MCF 10A (cell line): ENCODE results near the gene ZNF747. TPM values are rescaled to one million over a fixed set of nuclear protein-coding genes. Genes with fewer than 3 reads are reported as not detected.

Experiments used
- BruUV-seq: library from RNA; stranded (reverse); fragments of 400-500 nt; replicated peaks from 2 replicates; lab custom pipeline; 2021; lab: Mats Ljungman, UMichigan
- CTCF ChIA-PET: fragments of 300-600 bp; sonication (Branson Sonifier 250); formaldehyde crosslinking; extraction: SDS; loops from one replicate; lab custom pipeline; 2021; ENCODE audit warnings: antibody characterized with exemption, inconsistent platforms; lab: Yijun Ruan, JAX
- POLR2A ChIA-PET: fragments of 300-600, 350-650 bp; sonication (Branson Sonifier 250); formaldehyde crosslinking; extraction: SDS; loops from one replicate; lab custom pipeline; 2020; ENCODE audit warnings: antibody characterized with exemption, inconsistent platforms; lab: Yijun Ruan, JAX
- DNase-seq: peaks from one replicate; pipeline ENCODE4 v3.0.0-alpha.2; 2018; ENCODE audit not compliant: unreplicated experiment
- H3K27ac Mint-ChIP-seq: one replicate; pipeline ENCODE4 v1.8.0; 2022; ENCODE audit warnings: mild to moderate bottlenecking, low read depth, mixed read lengths; ENCODE audit not compliant: unreplicated experiment
- H3K27me3 Mint-ChIP-seq: one replicate; pipeline ENCODE4 v1.8.0; 2022; ENCODE audit warnings: mixed read lengths; ENCODE audit not compliant: insufficient read depth, unreplicated experiment
- H3K36me3 Mint-ChIP-seq: one replicate; pipeline ENCODE4 v1.8.0; 2022; ENCODE audit warnings: mild to moderate bottlenecking, moderate library complexity, mixed read lengths; ENCODE audit not compliant: insufficient read depth, unreplicated experiment
- H3K4me1 Mint-ChIP-seq: one replicate; pipeline ENCODE4 v1.8.0; 2022; ENCODE audit warnings: mixed read lengths; ENCODE audit not compliant: insufficient read depth, unreplicated experiment
- H3K4me3 Mint-ChIP-seq: one replicate; pipeline ENCODE4 v1.8.0; 2022; ENCODE audit warnings: mild to moderate bottlenecking, moderate library complexity, mixed read lengths; ENCODE audit not compliant: unreplicated experiment
- H3K9me3 Mint-ChIP-seq: one replicate; pipeline ENCODE4 v1.8.0; 2022; ENCODE audit warnings: mixed read lengths; ENCODE audit not compliant: unreplicated experiment
- CTCF ChIP-seq: fragments of 200-600 bp; IDR thresholded peaks from one replicate; pipeline ENCODE4 v1.8.0; 2022; ENCODE audit warnings: antibody characterized with exemption, mild to moderate bottlenecking; ENCODE audit not compliant: unreplicated experiment
- intact Hi-C: fragments of 100-400 bp; cut with micrococcal nuclease; formaldehyde crosslinking; loops from 2 replicates; pipeline ENCODE4 v1.14.1; 2022
- total RNA-seq: library from RNA; stranded (reverse); gene quantifications from 2 replicates; pipeline ENCODE4 v1.2.3, GENCODE V29; 2022

The ZNF747 gene
- total RNA-seq, 1 experiment from 2014 or later: 13.7 TPM

GRCh38 chr16:30574678-30575077 lies 40.0 kb upstream of the ZNF747 start:
- no peak for TF ChIP-seq CTCF
- POLR2A ChIA-PET: no interaction called here

GRCh38 chr16:30571445-30572322 lies 37.0 kb upstream of the ZNF747 start, which contains the start of gene ZNF688:
ZNF688 (minus strand) TSS chr16:30571714; CDS start chr16:30571629, 85 bp downstream.
- POLR2A ChIA-PET: interaction anchor here (0.6 to 3.2 kb wide), 19 partner anchors 10 to 201 kb away, joined by 3 to 45 read pairs (median 4); partner anchors contain the start of genes DCTPP1, FBRS, PRR14 and TBC1D10B
- no peak for TF ChIP-seq CTCF
- CTCF ChIA-PET: interaction anchor here (0.5 to 3.2 kb wide), 3 partner anchors 57 to 177 kb away, joined by 3 to 15 read pairs (median 7); partner anchors contain the start of genes DCTPP1 and ZNF48
- TSS peak; percentile 21 for BruUV-seq
- peak; percentile 97 for DNase-seq
- Mint-ChIP-seq H3K27me3 (no peaks in the 10 kb centered on the region), H3K4me1 (peaks cover 22% of the 10 kb centered on the region), H3K9me3 (no peaks in the 10 kb centered on the region), H3K4me3 (peak within 1 kb of the TSS; percentile 75), H3K27ac (peak within 1 kb of the TSS; percentile 76), H3K36me3 (peaks cover 16% of the 10 kb centered on the region)
- intact Hi-C loops: loop anchor here (1.0 to 5.0 kb wide), 3 partner anchors 14 to 44 kb away; partner anchors contain the start of genes ZNF768 and ZNF785

More at GRCh38 chr16:30574678-30575077, 40.0 kb upstream of the ZNF747 start:
- Mint-ChIP-seq H3K27ac (no peak overlapping the region), H3K9me3 (no peaks in the 10 kb centered on the region), H3K27me3 (no peaks in the 10 kb centered on the region), H3K4me3 (no peak overlapping the region), H3K4me1 (peaks cover 6% of the 10 kb centered on the region), H3K36me3 (peaks cover 18% of the 10 kb centered on the region)
- CTCF ChIA-PET: interaction anchor here (0.6 to 1.2 kb wide), 3 partner anchors 11 to 170 kb away, joined by 3 to 5 read pairs (median 3); partner anchors contain the start of gene ZNF785
- DNase-seq: no peak
- intact Hi-C loops: loop anchor here (5.0 kb wide), 1 partner anchor 47 kb away; the partner anchor contains the start of gene ZNF768
- BruUV-seq: no TSS peak

DNA sequence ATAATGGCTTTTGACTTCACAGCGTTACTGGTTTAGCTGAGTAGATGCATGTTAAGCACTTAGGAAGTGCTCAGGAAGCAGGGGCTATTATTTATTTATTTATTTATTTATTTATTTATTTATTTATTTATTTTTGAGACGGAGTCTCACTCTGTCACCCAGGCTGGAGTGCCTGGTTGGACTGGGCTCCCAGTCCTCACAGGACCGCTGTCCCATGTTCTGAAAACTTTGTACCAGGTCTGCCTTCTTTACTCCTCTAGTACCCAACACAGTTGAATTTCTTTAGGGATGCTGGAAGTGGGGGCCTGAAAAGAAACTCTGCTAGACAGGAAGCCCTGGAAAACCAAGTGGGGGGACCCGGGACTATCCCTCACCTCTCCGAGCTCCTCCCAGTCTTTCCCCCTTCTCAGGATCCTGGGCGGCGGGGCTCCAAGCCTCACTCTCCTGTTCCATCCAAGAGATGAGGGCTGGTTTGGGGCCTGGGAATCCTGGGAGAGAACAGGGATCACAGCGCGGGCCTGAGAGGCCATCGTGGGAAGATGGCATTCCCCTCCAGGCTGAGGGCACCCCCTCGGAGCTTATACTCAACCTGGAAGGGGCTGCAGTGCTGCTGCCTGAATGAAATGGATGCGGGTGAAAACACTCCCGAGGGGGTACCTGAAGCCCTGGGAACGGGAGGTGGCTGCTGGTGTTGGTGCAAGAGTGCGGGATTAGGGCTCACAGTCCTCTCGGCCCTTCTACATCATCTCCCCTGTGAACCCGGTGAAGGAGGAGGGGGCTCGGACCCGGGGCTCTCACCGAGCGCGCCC lies 36.2 kb upstream of the ZNF747 start:
- CTCF ChIA-PET: interaction anchor here (0.5 to 3.2 kb wide), 4 partner anchors 36 to 176 kb away, joined by 3 to 15 read pairs (median 4); partner anchors contain the start of gene ZNF48
- intact Hi-C loops: loop anchor here (1.0 to 5.0 kb wide), 2 partner anchors 36 to 44 kb away; partner anchors contain the start of gene ZNF768
- H3K4me1 Mint-ChIP-seq: peaks cover 25% of the 10 kb centered on the region

More for the DNA sequence above, 36.2 kb upstream of the ZNF747 start:
- Mint-ChIP-seq H3K27ac (peak overlapping the region; percentile 76), H3K27me3 (no peaks in the 10 kb centered on the region), H3K36me3 (peaks cover 16% of the 10 kb centered on the region), H3K4me3 (peak overlapping the region; percentile 75), H3K9me3 (no peaks in the 10 kb centered on the region)
- TF ChIP-seq CTCF: no peak
- no peak for DNase-seq
- BruUV-seq: no TSS peak
- POLR2A ChIA-PET: interaction anchor here (0.6 to 3.2 kb wide), 13 partner anchors 13 to 175 kb away, joined by 3 to 45 read pairs (median 6); partner anchors contain the start of genes DCTPP1, ZNF48, ZNF689 and ZNF747
